ENCODE measurements around the gene ZNF883.

GRCh38 chr9:112997236-112997941 is 14.6 kb downstream of the ZNF883 start:
- TF ChIP-seq EZH2 (IDR thresholded peaks at IDR 0.05) (no peak), POLR2AphosphoS5 (IDR thresholded peaks at IDR 0.05; ENCODE audit: borderline replicate concordance, low read depth, low read length) (no peak), FOXP2 (optimal IDR thresholded peaks at IDR 0.05; ENCODE audit: control extremely low read depth, extremely low read length, insufficient read depth) (no peak)
